Endodermal cell (in vitro differentiated cells): ENCODE results near the gene CHST7. TPM values are rescaled to one million over a fixed set of nuclear protein-coding genes. Genes with fewer than 3 reads are reported as not detected.
A peak's percentile ranks its signal among the peaks of the same experiment; 100 is the strongest.

ENCODE experiments used
- DNase-seq: peaks from one replicate; pipeline ENCODE4 v3.0.0-alpha.2; 2017
- H3K27ac ChIP-seq: 2 replicates; pipeline ENCODE4 v1.5.1; 2013; ENCODE audit warnings: mild to moderate bottlenecking, low read depth, low read length, moderate library complexity
- H3K27me3 ChIP-seq: 2 replicates; pipeline ENCODE4 v1.6.1; 2013; ENCODE audit warnings: mild to moderate bottlenecking, low read length, moderate library complexity; ENCODE audit not compliant: insufficient read depth, control insufficient read depth, poor library complexity, severe bottlenecking
- H3K36me3 ChIP-seq: 2 replicates; pipeline ENCODE4 v1.7.0; 2013; ENCODE audit warnings: mild to moderate bottlenecking, low read length, moderate library complexity; ENCODE audit not compliant: control insufficient read depth, insufficient read depth
- H3K4me1 ChIP-seq: one replicate; pipeline ENCODE4 v1.7.0; 2013; ENCODE audit warnings: low read length; ENCODE audit not compliant: control insufficient read depth, insufficient read depth
- H3K4me3 ChIP-seq: 2 replicates; pipeline ENCODE4 v1.5.1; 2013; ENCODE audit warnings: mild to moderate bottlenecking, low read length, moderate library complexity
- H3K9ac ChIP-seq: 2 replicates; pipeline ENCODE4 v1.6.1; 2013; ENCODE audit warnings: mild to moderate bottlenecking, low read length, moderate library complexity; ENCODE audit not compliant: poor library complexity, severe bottlenecking; ENCODE audit errors: extremely low read depth
- H3K9me3 ChIP-seq: 2 replicates; pipeline ENCODE4 v1.6.1; 2013; ENCODE audit warnings: mild to moderate bottlenecking, low read length, moderate library complexity; ENCODE audit not compliant: control insufficient read depth
- H3K27ac Mint-ChIP-seq: 2 replicates; pipeline ENCODE4 v1.8.0; 2020; ENCODE audit warnings: mixed read lengths
- H3K27me3 Mint-ChIP-seq: 2 replicates; pipeline ENCODE4 v1.8.0; 2021; ENCODE audit warnings: mild to moderate bottlenecking, mixed read lengths; ENCODE audit not compliant: insufficient read depth
- H3K36me3 Mint-ChIP-seq: 2 replicates; pipeline ENCODE4 v1.8.0; 2020; ENCODE audit warnings: low read depth, mixed read lengths
- H3K4me1 Mint-ChIP-seq: 2 replicates; pipeline ENCODE4 v1.8.0; 2020; ENCODE audit warnings: mixed read lengths
- H3K4me3 Mint-ChIP-seq: 2 replicates; pipeline ENCODE4 v1.8.0; 2020; ENCODE audit warnings: mild to moderate bottlenecking, moderate library complexity, mixed read lengths
- H3K9me3 Mint-ChIP-seq: 2 replicates; pipeline ENCODE4 v1.8.0; 2020; ENCODE audit warnings: mild to moderate bottlenecking, mixed read lengths
- WGBS, 2 experiments: methylation state at CpG; one replicate each; pipeline versions ENCODE4 v1.1.5 to v1.1.7; 2013; ENCODE audit warnings: missing lambda C conversion rate in 2 of 2, mixed read lengths in 1 of 2; ENCODE audit not compliant: insufficient coverage in 1 of 2, insufficient read length in 1 of 2; 5-methylcytosine and 5-hydroxymethylcytosine counted together
- total RNA-seq, 2 donors: library from RNA; stranded (reverse); fragmentation: NEBNext Ultra II Directional in 1 of 2; extraction: Animal tissue kit (Norgen Biotek cat#: 25700) in 1 of 2; gene quantifications; 2 replicates in 1 of 2; 3 replicates in 1 of 2; pipeline ENCODE4 v1.2.1, GENCODE V29; 2021
- TF ChIP-seq, protein P1 (sequence below): fragments of 200-600 bp; sonication (generic); conservative IDR thresholded peaks from 2 replicates; pipeline ENCODE4 v1.5.0; 2021; ENCODE audit warnings: antibody characterized with exemption, mild to moderate bottlenecking

Gene CHST7
- total RNA-seq, 2 donors from 2014 or later: 1.6 to 4.2 TPM

GRCh38 chrX:46587753-46588171 lies 14.2 kb downstream of the CHST7 start:
- Mint-ChIP-seq H3K9me3 (peaks cover 36% of the 10 kb centered on the region), H3K36me3 (no peaks in the 10 kb centered on the region), H3K27me3 (no peaks in the 10 kb centered on the region), H3K4me3 (peak overlapping the region; percentile 22), H3K4me1 (peaks cover 13% of the 10 kb centered on the region), H3K27ac (peak overlapping the region; percentile 80)
- Histone ChIP-seq H3K27ac (no peak overlapping the region), H3K4me3 (no peak overlapping the region), H3K9me3 (no peaks in the 10 kb centered on the region), H3K27me3 (no peaks in the 10 kb centered on the region), H3K36me3 (no peaks in the 10 kb centered on the region), H3K4me1 (no peaks in the 10 kb centered on the region), H3K9ac (no peak overlapping the region)
- peak; percentile 57 for DNase-seq
- WGBS, 2 experiments: 12 to 29% methylated on average over 1 to 4 of the region's 5 CpGs
- TF ChIP-seq, protein P1, sequence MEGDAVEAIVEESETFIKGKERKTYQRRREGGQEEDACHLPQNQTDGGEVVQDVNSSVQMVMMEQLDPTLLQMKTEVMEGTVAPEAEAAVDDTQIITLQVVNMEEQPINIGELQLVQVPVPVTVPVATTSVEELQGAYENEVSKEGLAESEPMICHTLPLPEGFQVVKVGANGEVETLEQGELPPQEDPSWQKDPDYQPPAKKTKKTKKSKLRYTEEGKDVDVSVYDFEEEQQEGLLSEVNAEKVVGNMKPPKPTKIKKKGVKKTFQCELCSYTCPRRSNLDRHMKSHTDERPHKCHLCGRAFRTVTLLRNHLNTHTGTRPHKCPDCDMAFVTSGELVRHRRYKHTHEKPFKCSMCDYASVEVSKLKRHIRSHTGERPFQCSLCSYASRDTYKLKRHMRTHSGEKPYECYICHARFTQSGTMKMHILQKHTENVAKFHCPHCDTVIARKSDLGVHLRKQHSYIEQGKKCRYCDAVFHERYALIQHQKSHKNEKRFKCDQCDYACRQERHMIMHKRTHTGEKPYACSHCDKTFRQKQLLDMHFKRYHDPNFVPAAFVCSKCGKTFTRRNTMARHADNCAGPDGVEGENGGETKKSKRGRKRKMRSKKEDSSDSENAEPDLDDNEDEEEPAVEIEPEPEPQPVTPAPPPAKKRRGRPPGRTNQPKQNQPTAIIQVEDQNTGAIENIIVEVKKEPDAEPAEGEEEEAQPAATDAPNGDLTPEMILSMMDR: no peak

- 40 to 49% methylated on average over 1 to 4 of the region's 4 CpGs for WGBS, 2 experiments
- Histone ChIP-seq H3K27me3 (no peaks in the 10 kb centered on the region), H3K36me3 (no peaks in the 10 kb centered on the region), H3K27ac (no peak overlapping the region), H3K4me1 (no peaks in the 10 kb centered on the region), H3K9ac (no peak overlapping the region), H3K9me3 (no peaks in the 10 kb centered on the region), H3K4me3 (no peak overlapping the region)
- TF ChIP-seq, protein P1: no peak
- no peaks in the 10 kb centered on the region for H3K27me3 Mint-ChIP-seq
- no peaks in the 10 kb centered on the region for H3K36me3 Mint-ChIP-seq
- H3K9me3 Mint-ChIP-seq: peaks cover 37% of the 10 kb centered on the region
- peak overlapping the region; percentile 80 for H3K27ac Mint-ChIP-seq
- H3K4me1 Mint-ChIP-seq: peaks cover 13% of the 10 kb centered on the region
- DNase-seq: peak; percentile 60
- peak overlapping the region; percentile 22 for H3K4me3 Mint-ChIP-seq
These were observed 14.7 kb downstream of the CHST7 start for GRCh38 chrX:46588263-46588662.

- no peaks in the 10 kb centered on the region for H3K27me3 ChIP-seq
- TF ChIP-seq, protein P1: no peak
- H3K9me3 Mint-ChIP-seq: peaks cover 35% of the 10 kb centered on the region
- no peak overlapping the region for H3K27ac Mint-ChIP-seq
- H3K36me3 ChIP-seq: no peaks in the 10 kb centered on the region
- no peaks in the 10 kb centered on the region for H3K36me3 Mint-ChIP-seq
- no peak overlapping the region for H3K27ac ChIP-seq
- no peak overlapping the region for H3K4me3 ChIP-seq
- no peaks in the 10 kb centered on the region for H3K27me3 Mint-ChIP-seq
- peaks cover 13% of the 10 kb centered on the region for H3K4me1 Mint-ChIP-seq
- no peaks in the 10 kb centered on the region for H3K9me3 ChIP-seq
- DNase-seq: no peak
- H3K4me3 Mint-ChIP-seq: no peak overlapping the region
- WGBS, 2 experiments: 89% methylated on average over 6 of the region's 7 CpGs; no CpG with 5 or more reads in 1 of the 2 experiments
- H3K4me1 ChIP-seq: no peaks in the 10 kb centered on the region
- no peak overlapping the region for H3K9ac ChIP-seq
These were observed 16.6 kb downstream of the CHST7 start for GRCh38 chrX:46589977-46590723.
